C4-2B (cell line): ENCODE measurements around the gene TFEB.

Source experiments
- H3K27ac ChIP-seq: fragments of 450-650 bp; 2 replicates; pipeline ENCODE4 v1.5.1; 2017
- ZFX ChIP-seq: fragments of 450-650 bp; IDR thresholded peaks from 2 replicates; pipeline ENCODE4 v1.6.1; 2017
- TF ChIP-seq, protein P1 (sequence below): fragments of 450-650 bp; conservative IDR thresholded peaks from 2 replicates; pipeline ENCODE4 v1.5.1; 2017; ENCODE audit warnings: mild to moderate bottlenecking

The TFEB gene

DNA sequence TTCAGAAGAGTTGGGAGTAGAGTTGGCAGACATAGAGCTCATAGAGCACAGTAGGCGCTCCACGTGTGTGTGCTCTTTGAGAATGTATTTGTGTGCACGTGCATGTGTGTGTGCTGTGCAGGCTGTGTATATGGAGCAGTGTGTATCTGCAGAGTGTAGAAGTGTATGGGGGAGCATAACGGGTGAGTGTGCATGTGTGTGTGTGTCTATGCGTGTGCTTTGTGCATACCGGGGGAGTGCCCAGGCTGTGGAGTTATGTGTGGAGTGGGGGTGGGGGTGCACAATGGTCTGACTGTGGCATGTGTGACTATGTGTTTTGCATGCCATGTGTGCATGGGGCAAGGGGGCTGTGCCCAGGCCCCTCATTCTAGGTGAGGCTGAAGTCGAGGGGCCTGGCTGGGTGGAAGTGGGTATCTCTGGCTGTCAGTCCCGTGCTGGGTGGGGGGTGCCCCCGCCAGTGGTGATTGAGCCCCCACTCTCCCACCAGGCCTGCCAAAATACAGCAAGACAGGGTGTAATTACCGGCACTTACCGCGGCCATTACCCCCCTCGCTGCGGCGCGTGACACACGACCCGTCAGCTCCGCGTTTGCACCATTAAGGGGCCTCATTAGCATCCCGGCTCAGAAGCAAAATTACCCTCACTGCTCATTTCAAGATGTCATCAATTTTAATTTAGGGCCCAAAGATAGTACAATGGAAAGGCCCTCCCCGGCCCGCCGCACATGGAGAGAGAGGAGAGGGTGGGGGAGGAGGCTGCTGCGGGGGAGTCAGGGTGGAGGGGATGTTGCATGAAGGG, 58.1 kb downstream of the TFEB start:
- no peak overlapping the region for H3K27ac ChIP-seq
- no peak for TF ChIP-seq ZFX
- TF ChIP-seq, protein P1, sequence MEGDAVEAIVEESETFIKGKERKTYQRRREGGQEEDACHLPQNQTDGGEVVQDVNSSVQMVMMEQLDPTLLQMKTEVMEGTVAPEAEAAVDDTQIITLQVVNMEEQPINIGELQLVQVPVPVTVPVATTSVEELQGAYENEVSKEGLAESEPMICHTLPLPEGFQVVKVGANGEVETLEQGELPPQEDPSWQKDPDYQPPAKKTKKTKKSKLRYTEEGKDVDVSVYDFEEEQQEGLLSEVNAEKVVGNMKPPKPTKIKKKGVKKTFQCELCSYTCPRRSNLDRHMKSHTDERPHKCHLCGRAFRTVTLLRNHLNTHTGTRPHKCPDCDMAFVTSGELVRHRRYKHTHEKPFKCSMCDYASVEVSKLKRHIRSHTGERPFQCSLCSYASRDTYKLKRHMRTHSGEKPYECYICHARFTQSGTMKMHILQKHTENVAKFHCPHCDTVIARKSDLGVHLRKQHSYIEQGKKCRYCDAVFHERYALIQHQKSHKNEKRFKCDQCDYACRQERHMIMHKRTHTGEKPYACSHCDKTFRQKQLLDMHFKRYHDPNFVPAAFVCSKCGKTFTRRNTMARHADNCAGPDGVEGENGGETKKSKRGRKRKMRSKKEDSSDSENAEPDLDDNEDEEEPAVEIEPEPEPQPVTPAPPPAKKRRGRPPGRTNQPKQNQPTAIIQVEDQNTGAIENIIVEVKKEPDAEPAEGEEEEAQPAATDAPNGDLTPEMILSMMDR = no peak

DNA sequence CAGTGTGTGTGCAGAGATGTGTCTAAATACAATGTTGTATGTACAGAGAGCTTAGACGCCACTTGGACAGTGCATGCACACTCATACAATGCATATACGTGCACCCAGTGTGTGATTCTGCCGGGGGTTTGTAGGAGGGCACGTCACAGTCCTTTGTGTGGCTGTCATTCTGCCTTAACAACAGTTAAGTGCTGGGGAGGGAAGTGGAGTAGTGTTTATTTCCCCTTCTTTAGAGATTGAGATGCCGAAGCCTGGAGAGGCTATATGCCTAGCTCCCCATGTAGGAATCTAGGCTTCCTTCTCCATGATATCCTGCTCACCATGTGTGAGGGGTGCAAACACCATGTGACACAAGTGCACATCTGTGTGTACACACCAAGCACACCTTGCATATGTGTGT, 59.0 kb downstream of the TFEB start:
- H3K27ac ChIP-seq = no peak overlapping the region
- TF ChIP-seq, protein P1 = no peak
- no peak for TF ChIP-seq ZFX

DNA sequence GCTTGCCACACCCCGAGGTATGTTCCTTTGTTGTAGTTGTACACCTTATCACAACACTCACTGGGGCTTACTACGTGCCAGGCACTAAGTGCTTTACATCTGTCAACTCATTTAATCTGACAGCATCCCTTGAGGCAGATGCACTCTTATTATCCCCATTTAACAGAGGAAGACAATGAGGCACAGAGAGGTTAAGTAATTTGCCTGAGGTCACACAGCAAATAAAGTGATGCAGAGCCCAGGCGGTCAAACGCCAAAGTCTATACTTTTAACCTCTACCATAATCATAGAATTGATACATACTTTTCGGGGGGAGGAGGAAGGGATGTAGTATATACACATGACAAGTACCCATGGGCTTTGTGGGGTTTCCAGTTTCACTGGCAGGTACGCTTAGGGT, 59.4 kb downstream of the TFEB start:
- no peak overlapping the region for H3K27ac ChIP-seq

DNA sequence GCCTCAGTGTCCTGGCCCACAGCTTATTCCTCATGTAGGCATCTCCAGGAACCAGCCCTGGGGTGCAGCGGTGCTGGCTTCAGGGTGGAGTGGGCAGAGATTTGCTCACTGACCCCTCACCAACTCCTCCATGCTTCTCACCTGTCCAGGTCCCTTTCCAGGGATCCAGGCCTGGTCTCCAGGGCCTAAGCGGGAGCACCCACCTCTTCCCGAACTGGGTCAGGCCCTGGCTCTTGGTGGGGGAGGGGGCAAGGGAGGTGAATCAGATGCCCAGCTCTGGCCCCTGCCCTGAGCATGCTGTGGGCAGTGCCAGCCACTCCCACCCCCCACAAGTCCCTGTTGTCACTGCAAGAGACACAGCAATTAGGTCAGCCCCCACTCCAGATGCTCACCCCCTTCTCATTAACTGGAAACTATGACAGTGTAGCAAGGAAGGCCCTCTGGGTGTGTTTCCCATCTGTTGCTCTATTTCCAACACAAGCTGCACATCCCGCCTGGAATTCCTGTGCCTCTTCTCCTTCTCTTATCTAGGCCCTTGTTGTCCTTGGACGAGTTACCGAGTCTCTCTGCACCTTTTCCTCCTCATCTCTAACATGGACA, 60.1 kb downstream of the TFEB start:
- H3K27ac ChIP-seq = no peak overlapping the region
- TF ChIP-seq, protein P1 = no peak
- TF ChIP-seq ZFX = no peak

More for the DNA sequence above, 59.4 kb downstream of the TFEB start:
- no peak for TF ChIP-seq ZFX
- TF ChIP-seq, protein P1 = no peak

DNA sequence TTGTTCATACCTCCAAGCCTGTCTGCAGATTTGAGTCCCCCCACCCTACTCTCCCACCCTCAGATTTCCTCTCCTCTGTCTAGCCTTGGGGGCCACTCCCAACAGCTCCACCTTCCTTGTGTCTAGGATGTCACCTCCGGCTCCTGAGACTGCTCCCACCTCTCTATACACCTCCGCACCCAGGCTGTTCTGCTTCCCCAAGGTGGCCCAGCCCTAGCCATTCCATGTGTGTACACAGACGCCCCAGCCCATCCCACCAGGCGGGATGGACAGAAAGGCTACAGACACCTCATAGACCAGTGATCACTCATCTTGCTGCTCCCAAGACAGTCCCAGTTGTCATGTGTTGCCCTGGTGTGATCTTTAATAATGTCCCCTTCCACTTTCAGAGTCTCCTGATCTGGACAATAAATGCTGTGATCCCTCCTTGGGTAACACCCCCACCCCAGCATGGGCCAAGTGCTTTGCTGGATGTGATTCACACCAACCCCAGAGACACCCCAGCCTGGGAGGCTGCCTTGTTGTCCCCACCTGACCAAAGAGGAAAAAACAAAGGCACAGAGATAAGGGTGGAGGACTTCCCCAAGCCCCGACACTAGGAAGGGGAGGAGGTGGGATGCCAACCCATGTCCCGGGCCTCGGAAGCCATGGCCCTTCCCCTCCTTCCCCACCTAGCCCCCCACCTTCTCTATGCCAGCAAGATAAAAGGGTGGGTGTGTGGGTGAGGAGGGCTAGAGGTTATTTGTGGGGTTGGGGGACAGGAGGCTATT, 61.0 kb downstream of the TFEB start:
- H3K27ac ChIP-seq = no peak overlapping the region
- TF ChIP-seq, protein P1 = no peak
- TF ChIP-seq ZFX = no peak

DNA sequence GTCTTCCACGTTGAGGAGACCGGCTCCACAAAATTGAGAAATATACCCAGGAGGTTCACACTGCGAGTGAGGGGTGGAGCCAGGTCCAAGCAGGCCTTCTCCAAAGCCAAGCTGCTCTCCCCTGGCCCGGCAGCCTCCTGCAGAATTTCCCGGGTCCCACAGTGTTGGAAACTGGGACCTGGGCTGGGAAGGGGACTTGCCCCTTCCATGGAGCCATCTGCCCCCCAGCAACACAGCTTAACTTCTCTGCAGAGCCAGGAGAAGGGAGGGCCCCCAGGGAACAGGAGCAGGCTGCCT, 61.8 kb downstream of the TFEB start:
- no peak overlapping the region for H3K27ac ChIP-seq
- TF ChIP-seq, protein P1 = no peak
- TF ChIP-seq ZFX = no peak
